Measurements from ENCODE around the gene KCNC1.

Gene KCNC1

DNA sequence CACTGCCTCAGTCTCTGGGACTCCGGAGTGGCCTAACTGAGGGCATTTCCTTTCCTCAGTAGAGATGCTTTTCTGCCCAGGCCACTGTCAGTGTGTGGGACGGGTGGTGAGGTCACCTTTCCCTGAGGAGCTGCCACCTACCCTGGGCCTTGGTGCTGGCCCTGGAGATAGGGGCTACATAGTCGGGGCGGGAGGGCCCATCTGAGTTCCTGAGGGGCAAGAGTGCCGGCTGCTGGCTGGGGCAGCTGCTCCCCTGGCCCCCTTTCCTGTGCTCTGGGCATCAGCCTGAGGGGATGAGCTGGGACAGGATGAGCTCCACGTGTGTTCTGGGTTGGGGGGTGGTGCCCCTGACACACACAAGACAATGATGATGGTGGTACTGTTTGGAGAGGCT is 5.4 kb downstream of the KCNC1 start:
- no peak for DNase-seq

DNA sequence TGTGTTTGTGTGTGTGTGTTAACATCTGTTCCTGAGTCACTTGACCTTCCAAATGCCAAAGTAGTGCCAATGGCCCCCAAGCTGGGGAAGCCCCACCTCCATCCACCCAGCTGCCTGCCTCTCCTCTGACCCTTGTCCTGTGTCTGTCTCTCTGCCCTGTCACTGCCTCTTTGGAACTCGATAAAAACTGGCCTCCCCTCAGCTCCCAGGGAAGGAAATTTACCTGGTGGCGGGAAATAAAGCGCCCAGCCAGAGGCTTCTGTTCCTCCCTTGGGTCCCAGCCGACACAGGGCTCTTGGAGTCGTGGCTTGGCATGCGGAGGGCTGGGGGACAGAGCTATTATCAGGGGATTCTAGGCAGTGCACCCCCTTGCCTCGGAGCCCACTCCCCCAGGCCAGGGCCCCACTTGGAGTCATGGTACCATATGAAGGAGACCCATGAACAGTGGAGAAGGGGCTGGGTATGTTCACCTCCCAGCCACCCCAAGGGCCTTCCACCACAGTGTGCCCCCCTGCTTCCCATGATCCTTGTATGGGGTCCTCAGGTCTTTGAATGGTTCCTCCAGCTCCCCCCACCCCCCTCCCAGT is 6.2 kb downstream of the KCNC1 start:
- no peak for DNase-seq

DNA sequence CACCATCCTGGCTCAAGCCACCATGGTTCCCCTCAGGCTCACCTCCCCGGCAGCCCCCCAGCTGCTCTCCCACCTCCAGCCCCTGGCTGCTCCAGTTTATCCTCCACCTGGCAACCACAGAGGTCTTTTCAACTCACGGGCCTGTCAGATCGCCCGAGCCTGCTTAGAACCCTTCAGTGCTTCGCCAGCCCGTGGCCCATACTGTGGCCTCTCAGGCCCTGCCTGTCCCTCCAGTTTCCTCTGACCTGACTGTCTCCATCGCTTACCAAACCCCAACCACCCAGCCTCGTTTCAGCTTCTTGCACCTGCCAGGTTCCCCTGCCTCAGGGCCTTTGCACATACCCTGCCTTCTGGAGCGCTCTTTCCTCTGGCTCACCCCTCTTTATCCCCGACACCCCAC is 6.9 kb downstream of the KCNC1 start:
- DNase-seq: no peak

DNA sequence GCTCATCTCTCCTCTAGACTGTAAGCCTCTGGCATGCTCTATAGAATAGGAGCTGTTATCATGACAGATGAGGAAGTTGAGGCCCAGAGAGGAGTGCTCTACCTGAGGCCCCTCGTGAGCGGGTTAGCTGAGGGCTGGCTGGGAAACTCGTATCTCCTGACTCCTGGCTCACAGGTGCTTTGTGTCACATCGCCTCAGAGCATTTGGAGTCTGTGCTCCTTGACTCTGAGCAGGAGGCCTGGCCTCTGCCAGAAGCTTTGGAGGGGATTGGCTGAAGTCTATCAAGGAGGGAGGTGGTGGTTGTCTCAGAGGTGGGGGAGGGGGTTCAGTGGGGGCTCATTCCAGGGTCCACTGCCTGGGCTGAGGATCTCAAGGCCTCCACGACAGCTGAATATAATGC is 7.4 kb downstream of the KCNC1 start:
- no peak for DNase-seq

DNA sequence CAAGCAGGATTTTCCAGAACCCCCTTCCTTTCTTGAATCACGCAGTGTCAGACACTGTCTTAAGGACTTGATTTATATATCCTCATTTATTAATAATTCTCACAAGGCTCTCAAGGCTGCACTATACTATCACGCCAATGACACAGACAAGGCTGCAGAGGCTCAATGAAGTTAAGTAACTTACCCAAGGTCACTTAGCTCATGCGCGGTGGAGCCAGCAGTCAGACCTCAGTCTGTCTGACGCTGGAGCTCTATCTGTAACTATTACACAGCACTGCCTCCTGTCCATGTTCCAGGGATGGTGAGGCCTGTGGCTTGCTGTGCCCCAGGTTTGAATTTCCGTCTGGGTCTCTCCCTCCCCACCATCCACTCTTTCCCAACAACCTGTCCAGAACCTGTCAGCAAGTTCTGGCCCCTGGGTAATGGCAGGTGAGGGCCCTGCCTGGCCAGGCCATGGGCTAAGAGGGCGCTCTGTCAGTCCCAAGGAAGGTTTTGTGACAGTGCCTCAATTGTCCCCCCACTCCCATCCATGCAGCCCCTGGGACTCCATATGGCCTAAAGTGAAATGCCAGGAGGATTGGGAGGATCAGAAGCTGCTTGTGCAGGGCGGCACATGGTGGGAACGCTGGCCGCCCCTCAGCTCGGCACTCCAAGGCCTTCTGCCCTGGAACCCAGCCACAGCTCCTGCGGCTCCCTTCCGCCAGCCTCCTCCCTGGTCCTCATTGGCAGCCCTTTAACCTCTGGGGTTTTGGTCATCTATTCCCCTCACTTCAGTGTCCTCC is 8.6 kb downstream of the KCNC1 start:
- no peak for DNase-seq

DNA sequence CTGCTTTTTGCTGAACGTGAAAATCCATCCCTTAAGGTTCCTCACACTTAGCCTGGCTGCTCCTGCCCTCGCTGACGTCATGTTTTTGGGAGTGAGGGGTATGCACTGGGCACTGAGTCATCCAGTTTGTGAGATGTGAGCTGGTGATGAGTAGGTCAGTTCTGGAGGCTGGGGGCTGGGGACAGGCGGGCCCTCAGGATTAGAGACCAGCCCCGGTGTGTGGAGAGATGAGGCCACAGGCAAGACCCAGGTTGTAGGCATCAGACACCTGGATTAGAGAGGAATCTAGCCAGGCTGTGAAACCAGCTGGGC is 9.2 kb downstream of the KCNC1 start:
- DNase-seq: no peak

DNA sequence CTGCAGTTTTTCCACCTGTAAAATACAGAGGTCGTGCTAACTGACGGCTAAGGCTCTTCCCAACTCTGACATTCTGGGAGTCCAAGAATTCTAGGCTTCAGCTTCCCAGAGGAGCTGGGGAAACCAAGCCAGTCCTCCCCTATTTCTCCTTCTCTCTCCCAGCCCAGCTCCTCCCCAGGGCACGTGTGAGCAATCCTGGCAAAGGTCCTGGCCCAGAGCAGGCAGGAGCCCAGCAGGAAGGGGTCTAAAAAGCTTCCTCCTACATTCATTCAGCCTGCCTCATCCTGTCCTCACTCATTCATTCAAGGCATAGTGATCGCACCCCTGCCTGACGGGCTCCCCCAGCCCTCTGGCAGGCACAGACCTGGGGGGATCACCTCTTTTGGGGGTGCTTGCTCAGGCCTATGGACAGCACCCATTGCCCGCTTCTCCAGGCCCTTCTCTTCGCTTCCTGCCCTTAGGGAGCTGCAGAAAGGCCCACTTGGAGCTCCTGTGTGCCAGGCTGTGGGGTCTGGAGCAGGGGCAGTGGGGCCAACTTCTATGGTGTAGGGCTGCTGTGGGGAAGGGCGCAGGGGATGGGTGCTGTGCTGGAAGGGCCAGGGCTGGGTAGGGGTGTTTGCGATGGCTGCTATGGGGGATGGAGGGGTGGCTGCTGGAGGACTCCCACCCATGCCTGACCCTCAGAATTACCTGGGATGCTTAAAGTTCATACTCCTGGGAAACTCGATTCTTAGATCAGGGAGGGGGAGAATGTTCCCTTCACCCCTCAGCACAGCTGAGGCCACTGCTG is 9.8 kb downstream of the KCNC1 start:
- no peak for DNase-seq

DNA sequence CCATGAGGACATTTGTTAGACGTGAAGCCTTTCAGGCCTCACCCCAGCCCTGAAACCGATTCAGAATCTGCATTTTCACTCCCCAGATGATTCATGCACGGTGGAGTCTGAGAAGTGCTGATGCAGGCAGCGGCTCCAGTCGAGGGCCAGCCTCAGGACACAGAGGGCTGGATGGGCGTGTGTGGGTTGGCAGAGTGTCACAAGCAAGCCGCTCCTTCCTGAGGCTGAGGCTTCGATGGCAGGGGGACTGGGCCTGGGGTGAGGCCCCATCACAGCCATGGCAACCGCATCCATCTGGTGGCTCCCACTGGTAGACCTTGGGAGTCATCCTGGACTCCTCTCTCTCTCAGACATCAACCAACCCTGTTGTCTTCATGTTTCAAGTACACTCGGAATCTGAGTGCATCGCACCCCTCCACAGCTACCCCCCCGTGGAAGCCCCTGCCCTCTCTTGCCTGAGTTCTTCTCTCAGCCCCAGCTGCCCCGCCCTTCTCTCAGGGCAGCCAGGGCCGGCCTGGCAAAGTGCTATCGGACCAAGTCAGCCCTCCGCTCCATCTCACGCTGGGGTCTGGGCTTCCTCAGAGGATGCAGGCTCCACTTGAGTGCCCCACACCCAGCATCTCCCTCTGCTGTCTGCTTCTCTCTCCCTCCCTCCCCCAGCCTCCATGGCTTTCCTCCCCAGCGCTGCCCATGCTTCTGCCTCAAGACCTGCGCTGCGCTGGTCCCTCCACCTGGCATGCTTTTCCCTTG is 10.6 kb downstream of the KCNC1 start:
- DNase-seq: no peak

DNA sequence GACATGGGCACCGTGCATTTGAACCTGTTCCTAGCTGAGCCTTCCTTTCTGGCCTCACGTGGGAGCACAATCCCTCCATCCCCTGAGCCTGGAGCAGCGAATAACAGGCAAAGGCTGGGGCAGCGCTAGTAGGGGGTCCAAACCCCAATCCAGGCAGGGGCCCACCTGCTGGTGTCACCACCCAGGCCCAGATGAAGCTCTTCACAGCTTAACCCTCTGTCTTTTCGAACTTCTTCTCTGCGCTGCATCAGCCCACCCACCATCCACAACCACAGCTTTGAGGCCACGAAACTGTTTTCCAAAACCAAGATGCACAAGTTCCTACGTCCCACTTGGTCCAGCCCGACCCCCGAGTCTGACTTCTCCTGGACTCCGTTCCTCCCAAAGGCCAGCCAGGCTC is 11.5 kb downstream of the KCNC1 start:
- no peak for DNase-seq

DNA sequence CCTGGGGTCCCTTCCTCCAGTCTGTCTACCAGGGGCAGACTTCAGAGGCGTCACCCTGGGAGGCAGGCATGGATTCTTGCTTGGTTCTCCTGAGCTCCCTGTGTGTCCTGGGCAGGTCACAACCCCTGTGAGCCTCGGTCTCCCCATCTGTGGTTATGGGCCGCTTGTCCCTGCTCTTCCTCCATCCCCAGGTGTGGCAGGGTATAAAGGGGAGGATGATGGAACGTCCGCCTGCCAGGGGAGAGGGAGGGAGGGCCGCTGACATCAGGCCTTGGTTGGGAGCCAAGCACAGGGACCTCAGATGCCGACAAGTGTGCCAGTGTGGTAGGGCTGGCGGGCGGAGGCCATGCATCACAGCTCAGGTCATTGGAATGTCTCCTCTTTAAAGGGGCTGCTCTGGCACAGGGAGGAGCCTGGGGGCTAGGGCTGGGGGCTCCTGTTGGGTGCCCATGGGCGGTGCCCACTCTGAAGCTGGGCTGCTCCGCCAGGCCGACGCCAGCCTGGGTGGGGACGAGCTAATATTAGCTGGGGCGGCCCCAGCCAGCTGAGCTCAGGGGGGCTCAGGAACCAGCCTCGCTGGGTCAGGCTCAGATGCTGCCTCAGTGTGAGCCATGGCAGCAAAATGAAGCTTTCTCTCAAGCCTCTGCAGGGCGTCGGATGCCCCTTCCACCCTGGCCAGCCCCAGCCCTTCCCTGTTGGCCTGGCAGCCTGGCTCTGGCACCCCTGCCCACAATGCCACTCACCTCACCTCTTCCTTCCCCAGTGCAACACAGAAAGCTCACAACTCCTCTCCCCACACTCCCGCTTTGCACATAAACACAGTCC is 12.8 kb downstream of the KCNC1 start:
- DNase-seq: no peak

DNA sequence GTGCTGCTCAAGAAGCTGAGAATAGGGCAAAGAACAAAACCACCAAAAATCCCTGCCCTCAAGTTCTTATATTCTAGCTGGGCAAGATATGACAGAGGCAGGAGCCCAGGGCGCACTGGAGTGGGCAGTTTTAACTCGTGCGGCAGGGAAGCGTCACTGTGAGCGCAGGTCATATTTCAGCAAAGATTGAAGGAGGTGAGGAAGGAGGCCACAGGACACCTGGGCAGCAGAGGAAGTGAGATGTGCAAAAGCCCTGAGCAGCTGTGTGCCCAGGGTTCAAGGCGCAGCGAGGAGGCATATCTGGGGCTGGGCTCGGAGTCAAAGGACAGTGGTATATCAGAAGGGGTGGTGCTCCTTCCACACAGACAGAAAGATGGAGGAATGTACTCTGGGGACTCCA is 13.5 kb downstream of the KCNC1 start:
- DNase-seq: no peak

DNA sequence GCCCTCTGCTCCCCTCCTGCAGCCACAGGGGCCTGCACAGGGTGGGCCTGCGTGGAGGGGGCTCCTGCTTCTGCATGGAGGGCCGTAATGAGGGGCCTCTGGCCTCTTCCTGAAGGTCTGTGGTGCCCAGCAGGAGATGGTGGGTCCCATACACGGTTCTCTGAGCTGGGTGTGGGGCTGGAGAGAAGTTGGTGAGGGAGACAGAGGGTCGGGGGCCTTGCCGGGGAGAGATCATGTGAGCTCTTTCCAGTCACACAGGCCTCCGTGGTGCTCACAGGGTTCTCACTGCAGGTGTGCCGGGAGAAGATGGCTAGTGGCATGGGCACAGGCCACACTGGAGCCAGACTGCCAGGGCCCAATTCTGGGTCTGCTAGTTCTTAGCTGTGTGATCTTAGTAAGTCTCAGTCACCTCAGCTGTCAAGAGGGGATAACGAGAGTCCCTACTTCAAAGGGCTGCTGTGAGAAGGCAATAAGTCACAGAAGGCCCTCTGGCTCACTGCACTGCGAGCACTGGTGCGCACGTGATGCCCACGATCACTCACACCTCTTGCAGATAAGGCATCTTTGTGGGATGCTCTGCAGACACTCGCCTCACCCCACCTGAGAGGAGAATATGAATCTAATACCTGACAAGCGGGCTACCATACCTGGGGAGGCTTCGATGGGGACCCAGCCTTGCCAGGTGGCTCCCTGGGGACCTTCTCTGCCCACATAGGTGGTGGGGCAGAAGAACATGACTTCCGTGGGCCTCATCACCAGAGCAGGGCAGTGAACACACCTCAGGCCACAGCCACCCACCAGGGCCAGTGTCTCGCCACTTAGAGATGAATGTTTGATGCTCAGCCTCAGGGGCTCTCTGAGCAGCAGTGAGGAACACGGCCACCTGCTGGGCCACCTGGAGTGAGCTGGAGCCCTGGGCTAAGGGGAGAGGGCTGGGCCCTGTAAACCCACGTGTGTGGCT is 14.5 kb downstream of the KCNC1 start:
- DNase-seq: no peak

DNA sequence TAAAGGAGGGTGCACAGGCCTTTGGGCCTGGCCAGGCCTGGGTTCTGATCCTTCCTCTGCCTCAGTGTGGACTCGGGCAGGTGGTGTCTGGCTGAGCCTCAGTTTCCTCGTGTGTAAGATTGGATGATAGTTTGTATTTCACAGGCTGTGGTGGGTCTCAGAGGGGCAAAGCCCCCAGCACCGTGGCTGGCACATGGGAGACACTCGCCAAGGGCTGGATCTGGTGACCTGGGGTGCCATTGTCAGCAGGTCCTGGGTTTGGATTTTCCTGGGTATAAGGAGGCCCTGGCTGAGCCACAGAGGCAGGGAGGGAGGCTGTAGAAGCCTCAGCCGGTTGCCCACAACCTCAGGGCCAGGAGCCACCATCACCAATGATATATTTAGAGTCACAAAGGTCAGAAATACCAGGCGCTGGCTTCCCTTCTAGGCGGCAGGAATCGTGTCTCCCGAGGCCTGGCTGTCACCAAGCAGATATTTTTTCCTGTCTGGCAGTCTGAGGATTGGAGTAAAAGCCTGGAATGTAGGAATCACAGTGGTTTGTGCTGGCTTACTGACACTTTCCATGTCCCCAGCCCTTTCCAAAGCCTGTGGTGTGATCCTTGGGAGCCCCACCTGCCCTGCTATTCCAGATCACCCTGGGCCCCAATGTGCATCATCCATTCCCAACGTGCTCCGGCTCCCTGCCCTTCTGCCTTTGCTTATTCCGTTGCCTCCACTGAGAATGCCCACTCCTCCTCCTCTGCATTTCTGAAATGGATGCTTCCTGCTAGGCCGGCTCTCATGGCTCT is 15.6 kb downstream of the KCNC1 start:
- DNase-seq: no peak

DNA sequence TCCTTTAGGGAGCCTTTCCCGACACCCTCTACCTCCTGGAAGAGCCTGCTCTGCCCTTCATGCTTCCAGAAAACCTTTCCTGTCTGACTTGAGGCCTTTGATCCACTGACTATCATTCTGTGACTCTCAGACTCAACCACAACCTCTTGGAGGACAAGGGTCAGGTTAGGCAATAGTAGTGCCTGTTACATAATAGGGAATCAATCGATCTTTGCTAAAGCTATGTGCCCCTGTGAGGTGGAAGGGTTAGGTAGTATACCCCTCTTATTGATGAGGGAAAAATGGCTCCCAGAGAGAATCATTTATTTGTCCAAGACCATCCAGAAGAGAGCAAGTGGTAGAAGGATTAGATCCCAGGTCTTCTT is 16.2 kb downstream of the KCNC1 start:
- DNase-seq: no peak

DNA sequence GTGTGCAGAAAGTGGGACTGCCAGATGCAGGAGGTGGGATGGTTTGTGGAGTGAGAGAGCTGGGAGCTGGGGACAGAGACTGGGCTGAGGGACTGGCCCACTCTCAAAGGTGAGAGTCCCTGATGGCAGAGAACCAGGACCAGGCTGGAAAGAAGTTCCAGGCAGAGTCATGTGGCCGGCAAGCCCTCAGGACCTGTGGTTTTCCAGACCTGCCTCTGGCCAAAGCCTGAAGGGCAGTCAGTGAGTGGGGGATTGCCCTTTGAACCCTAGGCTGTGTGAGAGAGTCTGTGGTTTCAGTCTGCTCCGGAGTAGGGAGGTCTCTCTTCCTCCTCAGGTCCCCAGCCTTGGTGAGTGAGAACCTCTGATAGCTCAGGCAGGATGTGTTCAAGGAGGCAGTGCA is 17.0 kb downstream of the KCNC1 start:
- DNase-seq: no peak

DNA sequence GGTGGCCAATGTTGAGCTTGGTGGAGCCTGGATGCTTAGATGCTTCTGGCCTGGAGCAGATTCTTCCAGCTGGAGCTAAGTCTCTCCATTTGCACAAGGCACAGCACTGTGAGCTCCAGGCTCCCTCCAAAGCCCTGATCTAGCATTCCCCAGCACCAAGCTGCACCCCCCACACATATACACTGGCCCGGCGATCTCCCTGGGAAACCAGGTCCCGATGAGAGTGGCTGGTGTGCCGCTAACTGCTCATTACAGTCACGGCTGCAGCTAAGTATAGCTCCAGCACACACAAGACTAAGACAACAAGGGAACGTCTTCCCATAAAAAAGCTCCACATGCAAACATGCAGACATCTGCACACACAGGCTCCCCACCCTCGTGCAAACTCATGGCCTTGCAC is 17.6 kb downstream of the KCNC1 start:
- no peak for DNase-seq

DNA sequence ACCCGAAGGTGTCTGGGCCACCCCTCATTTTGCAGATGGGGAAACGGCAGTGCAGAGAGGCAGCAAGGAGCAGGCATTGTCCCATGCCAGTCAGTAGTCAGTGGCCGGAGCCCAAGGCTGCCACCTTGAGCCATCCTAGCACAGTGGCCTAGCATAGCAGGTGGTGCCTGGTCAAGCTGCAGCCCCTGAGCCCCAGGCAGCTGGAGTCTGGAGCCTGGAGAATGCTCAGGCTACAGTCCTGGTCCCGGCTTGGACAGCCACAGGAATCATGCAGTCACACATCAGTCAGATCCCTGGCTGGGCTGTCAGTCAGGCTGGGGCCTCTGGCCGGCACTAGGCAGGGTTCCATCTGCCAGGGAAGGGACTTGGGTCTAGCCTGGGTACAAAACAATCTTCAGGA is 18.6 kb downstream of the KCNC1 start:
- no peak for DNase-seq

DNA sequence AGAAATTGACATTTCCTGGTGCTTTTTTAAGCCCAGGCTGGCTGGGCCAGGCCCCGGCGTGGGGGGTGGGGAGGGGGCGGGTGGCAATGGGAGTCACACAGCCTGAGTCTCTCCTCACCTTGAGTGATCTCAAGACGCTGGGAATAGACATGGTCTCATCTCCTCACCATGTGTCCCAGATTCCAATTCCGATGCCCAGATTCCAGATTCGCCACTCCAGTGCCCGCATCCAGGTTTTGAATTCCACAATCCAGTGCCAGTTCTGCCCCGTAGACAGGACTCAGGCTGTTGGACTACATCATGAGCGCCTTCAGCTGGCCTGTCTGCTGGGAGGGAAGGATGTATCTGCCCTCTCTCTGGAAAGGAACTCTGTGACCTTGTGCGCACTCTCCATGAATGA is 19.1 kb downstream of the KCNC1 start:
- no peak for DNase-seq

DNA sequence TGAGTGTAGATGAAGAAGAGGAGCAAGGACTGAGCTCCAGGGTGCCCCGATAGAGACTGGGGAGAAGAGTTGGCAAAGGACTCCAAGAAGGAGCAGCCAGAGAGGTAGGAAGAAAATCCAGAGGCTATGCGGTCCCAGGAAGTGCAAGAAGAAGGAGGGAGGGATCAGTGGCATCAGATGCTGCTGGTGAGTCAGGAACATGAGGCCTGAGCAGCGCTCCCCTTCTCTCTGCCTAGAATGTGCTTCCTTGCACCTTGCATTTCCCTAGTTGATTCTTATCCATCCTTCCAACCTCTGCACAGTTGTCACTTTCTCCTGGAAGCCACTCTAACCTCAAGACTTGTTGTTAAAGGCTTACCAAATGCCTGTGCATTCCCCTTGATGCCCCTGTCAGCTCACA is 21.3 kb downstream of the KCNC1 start:
- DNase-seq: no peak

DNA sequence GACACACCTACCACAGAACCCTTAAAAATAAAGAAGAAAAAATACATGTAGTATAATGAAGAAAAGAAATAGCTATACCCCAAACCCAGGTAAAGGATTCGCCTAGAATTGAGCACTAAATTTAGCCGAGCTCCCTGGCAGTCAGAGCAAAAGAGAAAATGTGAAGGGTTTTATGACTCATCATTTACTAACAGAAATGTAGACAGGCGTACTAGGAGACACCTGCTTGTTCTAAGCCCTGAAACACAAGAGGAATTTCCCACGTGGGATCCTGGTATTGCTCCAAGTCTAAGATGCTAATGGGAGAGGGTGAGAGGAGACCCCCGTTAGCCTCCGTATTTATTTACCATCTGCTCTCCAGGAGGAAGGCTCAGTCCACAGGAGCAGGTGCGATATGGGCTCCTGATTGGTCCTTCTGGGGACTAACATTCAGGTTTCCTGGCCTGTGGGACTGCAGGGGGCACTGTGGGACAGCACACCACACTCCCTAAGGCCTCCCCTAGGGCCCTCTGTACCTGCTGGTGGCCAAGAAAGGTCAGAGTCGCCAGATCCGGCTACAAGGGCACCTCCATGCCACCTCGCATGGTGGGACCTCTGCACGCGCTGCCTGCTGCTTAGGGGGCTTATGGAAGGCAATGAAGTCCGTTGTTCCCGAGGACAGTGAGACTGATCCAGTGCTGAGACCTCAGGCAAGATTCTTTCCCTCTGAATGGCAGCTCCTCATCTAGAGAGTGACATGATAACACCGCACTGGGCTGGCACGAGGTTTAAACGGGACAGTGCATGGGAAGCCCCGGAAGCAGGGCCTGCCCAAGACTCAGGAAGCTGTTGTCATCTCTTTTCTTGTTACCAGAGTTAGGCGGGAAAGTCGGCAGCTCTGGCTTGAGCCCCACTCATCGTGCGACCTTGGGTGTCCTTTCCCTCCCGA is 25.8 kb downstream of the KCNC1 start:
- DNase-seq: no peak

Data from CD4-positive, alpha-beta T cell treated with Interleukin-4 for 4 hours (primary cell).